NCI-H1417 treated with DMSO at 0.1 percent for 48 hours (cell line): ENCODE measurements around the gene KATNB1.
"Not testable (repeated sequence)": the region's sequence is repeated elsewhere in the genome, so short reads cannot be mapped to it uniquely, and the experiment has no call there.

ENCODE experiments used
- DNase-seq: peaks from one replicate; lab custom pipeline; 2025; lab: John Stamatoyannopoulos, UW

Gene KATNB1

DNA sequence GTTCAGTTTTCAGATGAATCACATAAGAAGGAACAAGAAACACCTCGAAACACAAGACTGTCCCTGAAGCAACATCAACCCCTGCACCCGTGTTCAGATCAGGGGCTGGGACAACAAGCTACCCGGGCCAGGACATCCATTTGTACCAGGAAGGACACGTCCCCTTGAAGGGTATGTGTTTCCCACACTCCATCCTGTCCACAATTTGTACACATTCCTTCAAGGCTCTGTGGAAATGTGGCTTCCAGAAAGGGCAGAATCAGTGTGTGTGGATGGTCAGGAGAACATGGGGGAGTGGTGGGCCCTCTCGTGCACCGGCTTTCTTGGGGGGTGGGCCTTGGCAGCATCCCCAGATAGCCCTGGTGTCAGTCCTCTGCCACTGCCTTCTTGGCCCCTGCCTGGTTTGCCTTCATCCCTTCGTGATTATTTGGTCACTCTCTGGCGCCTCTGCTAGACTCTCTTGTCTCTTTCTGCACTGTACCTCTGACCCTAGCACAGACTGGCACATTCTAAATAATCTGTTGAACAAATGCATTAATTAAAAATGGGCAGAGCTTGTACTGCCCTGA lies 56.4 kb downstream of the KATNB1 start:
- DNase-seq, result no peak

DNA sequence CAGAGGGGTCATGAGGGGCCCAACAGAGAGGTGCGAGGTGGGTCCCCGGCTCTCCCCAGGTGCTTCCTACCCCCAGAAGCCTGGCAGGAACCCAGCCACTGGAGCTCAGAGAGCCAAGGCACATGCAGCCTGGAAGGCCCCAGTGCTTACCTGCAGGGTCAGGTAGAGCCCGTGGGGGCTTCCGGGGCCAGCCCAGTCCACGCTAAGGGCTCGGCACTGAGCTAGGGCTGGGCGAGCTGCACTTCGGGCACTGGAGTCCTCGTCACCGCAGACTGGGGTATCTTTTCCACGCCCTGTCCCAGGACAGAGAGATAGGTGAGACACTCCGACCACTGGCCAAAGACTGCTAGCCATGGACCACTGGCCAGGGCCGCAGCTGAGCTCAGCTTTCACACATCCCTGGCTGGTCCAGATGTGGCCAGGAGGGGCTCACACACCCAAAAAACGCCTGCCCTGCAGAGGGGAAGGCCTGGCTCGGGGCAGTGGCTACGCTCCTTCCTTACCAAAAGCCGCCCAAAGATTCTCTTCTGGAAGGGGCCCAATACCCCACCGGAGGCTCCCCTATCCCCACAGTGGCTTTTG lies 59.4 kb downstream of the KATNB1 start:
- DNase-seq, result no peak

DNA sequence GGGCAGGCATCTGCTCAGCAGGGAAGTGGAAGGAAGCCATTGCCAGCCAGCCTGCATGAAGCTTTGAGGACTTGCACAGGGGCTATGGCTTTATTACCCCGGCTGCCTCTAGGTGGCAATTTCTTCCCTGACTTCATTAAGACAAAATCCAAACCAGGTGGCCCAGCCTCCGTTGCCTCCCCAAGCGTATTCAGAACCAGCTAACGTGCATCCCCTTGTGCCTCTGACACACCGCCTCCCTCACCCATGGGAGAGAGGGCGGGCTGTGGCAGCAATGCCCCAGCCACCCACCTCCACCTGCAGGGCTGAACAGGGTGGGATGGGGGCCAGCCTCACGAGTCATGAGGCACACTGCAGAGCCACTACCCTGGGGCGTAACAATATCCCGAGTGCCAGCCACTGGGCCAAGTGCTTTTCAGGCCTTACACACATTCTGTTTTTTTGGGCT lies 59.9 kb downstream of the KATNB1 start:
- DNase-seq, result no peak

DNA sequence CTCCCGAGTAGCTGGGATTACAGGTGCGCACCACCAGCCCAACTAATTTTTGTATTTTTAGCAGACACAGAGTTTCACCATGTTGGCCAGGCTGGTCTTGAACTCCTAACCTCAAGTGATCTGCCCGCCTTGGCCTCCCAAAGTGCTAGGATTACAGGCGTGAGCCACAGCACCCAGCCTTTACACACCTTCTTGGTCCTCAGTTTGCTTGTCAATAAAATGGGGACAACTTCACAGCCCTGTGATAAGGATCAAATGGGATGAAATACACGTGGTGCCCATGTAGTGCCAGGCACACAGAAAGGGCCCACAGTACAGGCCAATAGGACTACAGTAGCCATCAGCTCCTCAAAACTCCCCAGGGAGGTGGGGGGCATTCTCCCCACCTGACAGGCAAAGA lies 60.4 kb downstream of the KATNB1 start:
- not testable (repeated sequence) for DNase-seq

DNA sequence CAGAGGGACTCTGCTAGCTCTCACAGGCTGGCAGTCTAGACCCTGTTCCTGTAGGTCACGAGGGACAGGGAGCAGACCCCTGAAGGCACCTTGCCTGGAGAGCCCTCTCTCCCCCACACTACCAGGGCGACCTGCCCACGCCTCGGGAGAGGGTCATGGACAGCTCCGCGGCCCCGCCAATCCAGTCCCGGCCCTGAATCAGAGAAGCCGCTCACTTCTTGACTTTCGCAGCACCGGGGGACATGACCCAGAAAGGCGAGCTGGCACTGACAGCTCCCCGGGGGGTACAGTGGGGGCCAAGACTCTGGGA lies 61.6 kb downstream of the KATNB1 start:
- DNase-seq, result no peak

DNA sequence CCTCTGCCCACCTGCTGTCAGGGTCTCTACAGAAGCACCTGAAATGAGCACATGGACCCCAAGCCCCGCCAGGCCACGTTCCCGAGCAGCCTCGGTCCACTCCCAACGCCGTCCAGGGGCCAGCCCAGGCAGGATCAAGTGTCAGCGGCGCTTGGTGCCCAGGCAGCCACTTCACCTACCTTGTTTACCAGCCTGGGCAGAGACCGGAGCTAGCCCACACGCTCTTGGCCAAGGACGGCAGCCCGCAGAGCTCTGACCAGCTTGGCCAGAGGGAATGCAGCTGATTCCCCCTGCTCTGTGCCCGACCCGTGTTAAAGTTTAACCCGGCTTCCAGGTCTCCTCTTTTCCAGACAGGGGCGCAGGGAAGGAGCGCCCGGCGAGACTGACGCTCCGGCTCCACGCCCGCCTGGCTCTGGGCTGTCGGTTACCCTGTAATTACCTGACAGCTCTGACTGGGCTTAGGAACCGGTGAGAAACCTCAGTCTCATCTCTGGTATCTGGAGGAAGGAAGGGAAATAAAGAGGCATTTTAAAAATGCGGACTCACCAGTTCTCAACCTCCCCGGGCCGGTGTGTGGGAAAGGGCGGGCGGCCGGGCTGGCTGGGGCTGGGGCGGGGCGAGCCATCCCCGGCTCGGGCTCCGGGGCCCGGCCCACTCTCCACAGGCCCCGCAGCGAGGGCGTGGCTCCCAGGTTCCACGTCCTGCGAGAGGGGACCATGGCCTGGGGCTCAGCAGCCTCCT lies 62.1 kb downstream of the KATNB1 start:
- DNase-seq, result no peak

DNA sequence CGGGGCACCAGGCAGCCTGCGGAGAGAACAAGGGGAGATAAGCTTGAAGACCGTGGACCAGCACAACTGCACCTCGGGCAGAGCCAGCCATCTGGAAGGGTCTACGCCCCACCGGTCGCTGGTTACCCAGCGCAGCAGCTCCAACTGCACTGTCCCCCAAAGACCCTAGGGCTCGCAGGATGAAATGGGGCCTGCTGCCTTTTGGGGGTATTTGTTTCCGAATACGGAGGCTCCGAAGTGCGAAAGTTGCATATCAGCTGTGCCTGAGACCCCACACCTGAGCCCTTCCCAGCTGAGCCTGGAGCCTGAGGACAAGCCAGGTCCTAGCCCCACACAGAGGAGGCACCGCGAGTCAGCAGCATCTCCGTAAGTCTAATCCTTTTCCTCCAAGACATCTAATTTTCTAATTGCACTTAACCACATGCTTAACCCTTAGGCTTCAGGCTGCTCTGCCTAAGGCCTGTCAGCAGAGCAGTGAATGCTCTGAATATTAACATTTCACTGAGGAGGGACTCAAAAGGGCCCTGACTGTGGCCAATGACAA lies 62.8 kb downstream of the KATNB1 start:
- DNase-seq, result no peak

DNA sequence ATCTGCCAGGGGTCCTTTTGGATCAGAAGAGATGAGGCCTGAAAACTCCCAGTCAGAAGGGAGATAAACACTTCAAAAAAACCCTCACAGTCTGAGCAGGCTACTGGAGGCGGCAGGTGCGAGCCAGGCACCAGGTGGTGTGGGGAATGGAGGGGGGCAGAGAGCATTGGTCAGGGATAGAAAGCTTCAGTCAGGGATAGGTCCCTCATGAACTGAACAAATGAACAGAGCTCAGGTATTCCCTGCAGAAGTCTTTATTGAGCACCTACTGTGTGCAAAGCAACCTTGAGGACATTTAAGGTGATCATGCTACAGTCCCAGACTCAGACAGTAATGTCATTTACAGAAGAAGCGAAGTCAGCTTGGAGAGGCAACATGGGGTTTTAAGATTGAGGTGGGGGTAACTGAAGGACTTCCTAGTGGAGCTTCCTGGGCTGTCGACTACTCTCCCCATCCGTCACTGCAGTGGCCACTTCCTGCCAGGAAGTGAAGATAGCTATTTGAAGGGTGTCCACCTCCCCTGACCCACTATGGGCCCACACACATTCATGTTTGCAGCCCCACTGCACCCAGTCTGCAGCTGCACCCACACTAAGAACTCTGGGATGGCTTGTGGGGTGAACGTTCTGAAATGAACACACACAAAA lies 63.5 kb downstream of the KATNB1 start:
- no peak for DNase-seq

DNA sequence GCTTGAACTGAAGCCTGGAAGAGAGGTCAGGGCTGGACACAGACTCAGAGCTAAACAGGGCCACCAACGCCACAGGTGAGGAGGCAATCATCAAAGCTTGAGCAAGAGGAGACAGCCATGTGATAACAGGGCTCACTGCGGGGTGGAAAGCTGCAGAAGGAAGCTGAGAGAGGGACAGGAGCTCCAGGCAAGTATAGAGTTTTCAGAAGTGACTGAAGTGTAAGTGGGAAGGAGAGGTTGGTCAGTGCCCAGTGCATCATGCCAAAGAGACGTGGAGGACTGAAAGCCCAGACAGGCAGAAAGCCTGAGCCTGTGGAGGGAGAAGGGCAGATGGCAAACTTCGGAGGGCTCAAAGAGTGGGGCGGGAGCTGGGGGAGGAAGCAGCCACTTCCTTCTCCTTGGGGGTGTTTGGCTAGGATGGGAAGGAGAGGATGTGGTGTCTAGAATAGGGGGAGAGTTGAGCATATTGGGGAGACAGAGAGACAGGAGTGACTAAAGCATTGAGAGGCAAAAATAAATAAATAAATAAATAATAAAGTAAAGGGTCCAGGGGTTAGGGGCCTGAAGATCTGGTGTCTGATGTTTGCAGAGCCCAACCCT lies 64.1 kb downstream of the KATNB1 start:
- DNase-seq, result no peak

DNA sequence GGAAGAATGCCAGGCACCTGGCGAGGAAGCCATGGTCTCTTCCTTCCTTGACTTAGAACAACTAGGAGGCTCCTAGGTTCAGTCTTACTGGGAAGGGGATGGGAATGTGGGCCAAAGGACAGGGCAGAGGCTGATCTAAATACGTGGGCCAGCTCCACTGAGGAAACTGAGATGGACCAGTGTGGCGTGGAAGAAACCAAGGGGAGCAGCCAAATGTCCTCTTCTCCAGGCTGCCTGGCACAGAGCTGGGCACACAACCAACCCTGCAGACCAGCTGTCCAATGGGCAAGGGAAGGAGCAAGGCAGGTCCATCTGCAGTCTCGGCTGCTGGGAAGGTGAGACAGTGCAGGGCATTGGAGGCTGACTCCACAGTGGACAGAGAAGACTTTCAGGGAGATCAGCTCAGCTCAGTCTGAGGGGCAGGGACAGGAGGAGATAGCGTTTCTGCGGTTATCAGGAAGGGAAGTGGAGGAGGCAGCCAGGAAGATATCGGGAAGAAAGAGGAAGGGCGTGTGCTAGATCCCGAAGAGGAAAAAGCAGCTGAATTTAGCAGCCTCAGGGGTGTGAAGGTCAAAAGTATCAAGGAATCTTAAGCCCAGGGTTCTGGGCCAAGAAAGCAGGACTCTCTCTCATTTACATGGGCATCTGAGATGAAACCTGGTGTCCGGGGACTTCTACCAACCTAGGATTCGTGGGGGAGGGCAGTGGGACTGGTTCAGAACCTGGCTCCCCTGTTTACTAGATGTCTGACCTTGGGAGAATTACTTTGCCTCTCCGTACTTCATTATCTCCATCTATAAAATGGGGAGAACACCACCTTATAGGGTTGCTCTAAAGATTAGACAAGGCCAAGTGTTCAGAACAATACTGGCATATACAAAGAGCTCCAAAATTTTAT lies 64.9 kb downstream of the KATNB1 start:
- DNase-seq, result no peak

DNA sequence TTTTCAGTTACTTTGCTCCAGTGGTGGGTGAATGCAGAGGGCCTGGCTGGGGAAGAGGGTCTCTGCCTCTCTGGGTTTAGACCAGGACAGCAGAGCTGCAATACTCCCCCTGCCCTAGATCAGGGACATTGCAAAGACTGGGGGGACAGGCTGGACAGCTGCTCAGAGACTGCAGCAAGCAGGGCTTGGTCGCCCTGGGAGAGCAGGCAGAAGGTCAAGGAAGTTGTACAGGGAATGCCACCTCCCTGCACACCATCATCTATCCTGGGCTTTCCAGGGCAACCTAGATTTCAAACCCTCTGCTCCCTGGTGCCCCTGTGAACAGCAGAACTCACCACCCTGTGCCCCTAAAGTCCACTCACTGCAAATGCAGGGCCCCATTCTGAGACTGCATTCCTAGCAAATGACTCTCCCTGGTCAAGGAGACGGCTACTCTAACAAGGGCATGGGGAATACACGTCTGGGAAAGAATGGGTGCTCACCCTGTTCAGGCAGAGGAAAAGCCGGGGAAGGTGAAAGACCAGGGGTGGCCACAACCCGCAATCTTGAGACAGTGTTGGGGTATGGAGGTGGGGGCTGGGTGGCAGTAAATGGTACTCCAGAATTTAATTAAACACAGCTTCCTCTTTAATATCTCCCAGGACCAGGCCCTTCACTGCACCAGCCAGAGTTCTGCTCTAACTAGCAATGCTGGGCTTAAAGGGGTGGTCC lies 65.7 kb downstream of the KATNB1 start:
- DNase-seq, result no peak

DNA sequence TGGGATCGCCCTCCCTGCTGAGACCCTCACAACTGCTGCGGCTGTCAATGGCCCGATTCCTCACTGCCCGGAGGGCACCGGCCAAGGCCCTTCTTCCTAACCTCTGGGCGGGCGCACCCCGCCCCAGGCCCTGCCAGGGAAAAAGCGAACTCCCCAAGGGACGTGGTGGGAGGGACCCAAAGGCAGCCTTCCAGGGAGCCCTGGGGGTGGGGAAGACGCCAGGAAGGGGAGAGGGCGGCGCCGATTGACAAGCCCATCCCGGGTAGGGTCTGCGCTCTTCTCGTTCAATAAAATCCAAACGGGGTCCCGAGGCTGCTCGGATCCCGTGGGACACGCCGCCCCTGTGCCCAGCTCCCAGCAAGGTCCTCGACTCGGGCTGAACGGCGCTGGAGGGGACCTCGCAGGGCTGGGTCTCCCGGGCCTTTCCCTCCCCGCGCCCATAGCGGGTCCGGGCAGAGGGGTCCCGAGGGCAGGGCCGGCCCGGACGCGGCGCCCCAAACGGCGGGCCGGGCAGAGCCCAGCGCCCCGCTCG lies 66.3 kb downstream of the KATNB1 start:
- no peak for DNase-seq

DNA sequence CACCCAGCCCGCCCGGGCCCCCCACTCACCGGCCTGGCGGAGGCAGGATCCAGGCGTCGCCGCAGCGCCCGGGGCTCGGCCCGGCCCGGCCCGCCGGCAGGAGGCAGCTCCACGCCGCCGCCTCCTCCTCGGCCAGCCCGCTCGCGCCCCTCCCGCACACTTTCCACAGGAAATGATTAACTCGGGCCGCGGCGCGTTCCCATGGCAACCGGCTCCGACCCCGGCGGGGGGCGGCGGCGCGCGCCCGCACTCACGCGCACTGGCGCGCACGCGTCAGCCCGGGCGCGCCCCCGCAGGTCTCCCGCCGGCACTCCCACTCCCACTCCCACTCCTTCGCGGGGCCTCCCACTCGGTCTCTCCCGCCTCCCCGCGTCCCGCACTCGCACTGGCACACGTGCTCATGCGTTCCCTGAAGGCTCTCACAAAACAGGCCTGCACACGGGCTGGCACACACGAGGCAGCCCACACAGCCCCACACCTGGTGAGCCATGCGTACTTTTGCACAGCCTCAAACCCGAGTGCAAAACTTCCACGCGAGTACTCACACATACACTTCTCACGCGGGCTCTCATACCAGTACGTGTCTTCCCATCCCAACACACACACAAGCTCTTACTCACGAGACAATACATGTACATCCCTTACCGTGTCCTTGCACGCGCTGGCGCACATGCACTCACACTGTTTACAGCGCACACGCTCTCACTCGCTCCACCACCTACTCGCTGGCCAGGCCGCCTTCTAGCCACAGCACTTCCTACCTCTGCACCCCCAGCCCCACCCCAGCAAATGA lies 67.0 kb downstream of the KATNB1 start, which contains the start of gene KIFC3:
Gene KIFC3 (minus strand): TSS at position 151 of the 793 bp plus-strand sequence. CDS start 4,248 bp downstream, outside the sequence.
- DNase-seq, result no peak

DNA sequence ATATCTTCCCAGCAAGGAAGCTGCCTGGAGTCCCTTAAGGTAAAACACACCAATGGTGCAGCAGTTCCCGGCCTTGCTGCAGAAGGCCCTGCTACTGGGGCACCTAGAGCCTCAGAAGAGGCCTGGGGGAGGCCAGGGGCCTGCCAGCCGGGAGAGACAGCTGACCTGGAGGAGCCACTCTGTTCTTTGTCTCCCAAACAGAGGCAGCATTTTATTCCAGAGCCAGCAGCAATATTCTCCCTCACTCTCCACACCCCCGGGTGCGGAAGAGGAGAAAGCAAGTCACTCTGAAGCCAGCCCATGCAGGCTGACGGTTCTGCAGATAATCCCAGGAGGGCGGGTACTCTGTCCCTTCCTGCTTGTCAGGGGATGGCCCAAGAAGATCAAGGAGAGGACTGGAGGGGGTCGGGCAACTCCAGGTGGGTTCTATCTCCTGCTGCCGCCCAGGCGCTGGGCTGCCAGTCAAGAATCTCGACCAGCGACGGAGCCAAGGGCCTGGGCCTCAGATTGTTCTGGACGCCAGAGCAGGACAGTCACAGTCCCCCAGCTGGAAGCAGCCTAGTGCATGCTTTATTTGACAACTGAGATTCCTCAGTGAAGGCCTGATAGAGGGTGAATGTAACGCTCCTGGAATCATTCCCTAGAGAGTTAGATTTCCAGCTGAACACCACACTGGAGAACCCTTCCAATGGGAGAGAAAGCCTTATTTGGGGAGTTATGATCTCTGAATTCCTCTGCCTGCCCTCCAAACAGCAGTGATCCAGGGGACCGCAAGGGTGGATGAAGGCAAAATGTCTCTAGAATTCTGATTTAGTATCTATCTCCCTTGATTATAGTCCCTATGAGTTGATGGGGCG lies 67.8 kb downstream of the KATNB1 start:
- no peak for DNase-seq

DNA sequence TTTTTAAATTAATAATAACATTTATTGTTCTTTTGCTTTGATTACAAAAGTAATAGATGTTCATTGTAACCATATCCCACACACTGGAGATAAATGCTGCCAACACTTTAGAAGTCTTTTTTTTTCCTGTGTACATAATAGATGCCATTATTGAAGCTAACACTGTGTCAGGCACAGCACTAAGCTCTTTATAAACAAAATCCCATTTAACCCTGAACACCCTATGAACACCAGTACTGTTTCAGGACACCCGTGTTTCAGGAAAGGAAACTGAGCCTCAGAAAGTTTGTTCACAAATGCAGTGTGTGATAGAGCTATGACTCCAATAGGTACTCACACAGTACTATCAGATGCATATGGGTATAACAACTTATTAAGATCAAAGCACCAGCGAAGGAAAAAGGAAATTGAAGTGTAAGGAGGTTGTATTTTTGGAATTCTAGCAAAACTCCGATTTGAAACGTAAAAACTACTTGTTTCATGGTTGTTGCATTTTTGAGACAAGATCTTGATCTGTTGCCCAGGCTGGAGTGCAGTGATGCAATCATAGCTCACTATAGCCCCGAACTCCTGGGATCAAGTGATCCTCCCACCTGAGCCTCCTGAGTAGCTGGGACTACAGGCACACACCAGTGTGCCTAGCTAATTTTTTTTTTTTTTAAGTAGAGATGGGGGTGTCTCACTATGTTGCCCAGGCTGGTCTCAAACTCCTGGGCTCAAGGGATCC lies 68.7 kb downstream of the KATNB1 start:
- no peak for DNase-seq

DNA sequence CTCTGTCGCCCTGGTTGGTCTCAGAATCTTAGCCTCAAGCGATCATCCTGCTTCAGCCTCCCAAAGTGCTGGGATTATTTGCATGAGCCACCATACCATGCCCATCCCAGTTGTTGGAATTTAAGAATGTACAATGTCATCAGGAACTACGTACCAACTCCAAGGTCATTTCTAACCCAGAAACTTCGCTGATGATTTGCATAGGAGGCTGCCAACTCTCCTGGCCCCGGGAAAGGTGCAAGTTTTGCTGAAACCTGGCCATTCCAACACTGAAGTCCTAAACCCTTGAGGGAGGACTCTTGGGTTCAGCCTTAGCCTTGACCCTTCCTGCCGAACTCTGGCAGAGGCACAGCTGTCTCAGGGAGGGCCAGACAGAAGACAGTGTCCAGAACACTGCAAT lies 69.6 kb downstream of the KATNB1 start:
- no peak for DNase-seq
